Cerebellar cortex (tissue), 1 donor: ENCODE results near the gene SCYGR4.

ENCODE experiments used
- DNase-seq: peaks from one replicate; pipeline ENCODE4 v3.0.0-alpha.2; 2015; ENCODE audit warnings: low spot score

SCYGR4 gene

GRCh38 chr2:227614246-227614645 is 3.1 kb upstream of the SCYGR4 start:
- DNase-seq = no peak

GRCh38 chr2:227614740-227615139 is 2.6 kb upstream of the SCYGR4 start, which contains the start of gene SCYGR3:
SCYGR3 (minus strand) TSS chr2:227614840; CDS start chr2:227614840, 0 bp downstream.
- DNase-seq = no peak

- no peak for DNase-seq
These were observed 2.1 kb upstream of the SCYGR4 start for GRCh38 chr2:227615181-227615580.

- DNase-seq = no peak
These were observed 1.4 kb upstream of the SCYGR4 start for GRCh38 chr2:227615906-227616305.

- no peak for DNase-seq
These were observed 667 bp upstream of the SCYGR4 start for GRCh38 chr2:227616631-227617030.

- DNase-seq = no peak
These were observed 5.9 kb downstream of the SCYGR4 start for GRCh38 chr2:227623226-227623625.

- DNase-seq = no peak
These were observed 8.1 kb downstream of the SCYGR4 start for GRCh38 chr2:227625420-227625819.

GRCh38 chr2:227626580-227627151 is 9.4 kb downstream of the SCYGR4 start:
- DNase-seq = no peak

- DNase-seq = no peak
These were observed 10.5 kb downstream of the SCYGR4 start for GRCh38 chr2:227627769-227628168.

- DNase-seq = no peak
These were observed 12.1 kb downstream of the SCYGR4 start for GRCh38 chr2:227629435-227629834.

GRCh38 chr2:227630322-227630721 is 13.0 kb downstream of the SCYGR4 start:
- no peak for DNase-seq

- DNase-seq = no peak
These were observed 15.5 kb downstream of the SCYGR4 start for GRCh38 chr2:227632827-227633226.

GRCh38 chr2:227634201-227634600 is 16.9 kb downstream of the SCYGR4 start:
- DNase-seq = no peak

GRCh38 chr2:227642656-227643055 is 25.4 kb downstream of the SCYGR4 start:
- DNase-seq = no peak

GRCh38 chr2:227643990-227644551 is 26.8 kb downstream of the SCYGR4 start:
- DNase-seq = no peak

GRCh38 chr2:227653419-227653818 is 36.1 kb downstream of the SCYGR4 start:
- DNase-seq = no peak

- no peak for DNase-seq
These were observed 37.1 kb downstream of the SCYGR4 start for GRCh38 chr2:227654426-227654825.

- DNase-seq = no peak
These were observed 38.2 kb downstream of the SCYGR4 start for GRCh38 chr2:227655454-227655853.

GRCh38 chr2:227657199-227657845 is 40.0 kb downstream of the SCYGR4 start:
- DNase-seq = no peak

GRCh38 chr2:227661025-227661649 is 43.8 kb downstream of the SCYGR4 start:
- DNase-seq = no peak

GRCh38 chr2:227661827-227662226 is 44.5 kb downstream of the SCYGR4 start:
- DNase-seq = no peak

- DNase-seq = no peak
These were observed 48.1 kb downstream of the SCYGR4 start for GRCh38 chr2:227665189-227665940.
